Endothelial cell of umbilical vein (primary cell): ENCODE measurements around the gene BSG.

ENCODE experiments used
- EZH2 ChIP-seq: IDR thresholded peaks from 2 replicates; pipeline ENCODE4 v1.6.1; 2012; ENCODE audit warnings: borderline replicate concordance, low read depth, mild to moderate bottlenecking, moderate library complexity, low read length, inconsistent platforms; ENCODE audit not compliant: severe bottlenecking
- FOS ChIP-seq: IDR thresholded peaks from 2 replicates; pipeline ENCODE4 v1.6.1; 2011; ENCODE audit warnings: mild to moderate bottlenecking, low read length, moderate library complexity, borderline replicate concordance; ENCODE audit not compliant: insufficient read depth
- MAX ChIP-seq: IDR thresholded peaks from 2 replicates; pipeline ENCODE4 v1.6.1; 2011; ENCODE audit not compliant: insufficient read depth, insufficient read length
- POLR2A ChIP-seq: IDR thresholded peaks from 2 replicates; pipeline ENCODE4 v1.6.1; 2012; ENCODE audit warnings: low read depth, mild to moderate bottlenecking, control low read depth, low read length
- POLR2AphosphoS5 ChIP-seq: IDR thresholded peaks from 2 replicates; pipeline ENCODE4 v1.6.1; 2012; ENCODE audit warnings: low read depth, mild to moderate bottlenecking, control low read depth, low read length, moderate library complexity; ENCODE audit not compliant: insufficient read depth
- TF ChIP-seq, protein P1 (sequence below), 2 donors: IDR thresholded peaks; 1 replicate in 1 of 2; 2 replicates in 1 of 2; pipeline ENCODE4 v1.5.1; 2011; ENCODE audit warnings: low read length in 2 of 2, mild to moderate bottlenecking in 2 of 2, moderate library complexity in 2 of 2, control low read depth in 1 of 2, inconsistent platforms in 1 of 2, low read depth in 1 of 2; ENCODE audit not compliant: insufficient read depth in 1 of 2; ENCODE audit errors: extremely low read depth in 1 of 2

DNA sequence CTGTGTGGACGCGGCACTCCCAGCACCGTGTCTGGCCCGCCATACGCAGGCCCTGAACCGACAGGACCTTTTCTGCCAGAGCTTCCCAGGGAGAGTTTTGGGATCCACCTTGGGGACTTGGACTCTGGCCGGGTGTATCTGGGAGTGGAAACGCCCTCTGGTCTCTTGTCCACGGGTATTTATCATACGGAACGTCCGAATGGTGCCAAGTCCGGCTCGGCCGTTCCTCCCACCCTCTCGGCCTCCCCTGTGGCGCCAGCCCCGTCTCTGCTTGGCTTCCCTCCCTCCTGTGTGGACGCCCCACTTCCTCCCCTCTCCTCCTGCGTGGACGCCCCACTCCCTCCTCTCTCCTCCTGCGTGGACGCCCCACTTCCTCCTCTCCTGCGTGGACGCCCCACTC is 29.4 kb downstream of the BSG start:
- TF ChIP-seq, protein P1, sequence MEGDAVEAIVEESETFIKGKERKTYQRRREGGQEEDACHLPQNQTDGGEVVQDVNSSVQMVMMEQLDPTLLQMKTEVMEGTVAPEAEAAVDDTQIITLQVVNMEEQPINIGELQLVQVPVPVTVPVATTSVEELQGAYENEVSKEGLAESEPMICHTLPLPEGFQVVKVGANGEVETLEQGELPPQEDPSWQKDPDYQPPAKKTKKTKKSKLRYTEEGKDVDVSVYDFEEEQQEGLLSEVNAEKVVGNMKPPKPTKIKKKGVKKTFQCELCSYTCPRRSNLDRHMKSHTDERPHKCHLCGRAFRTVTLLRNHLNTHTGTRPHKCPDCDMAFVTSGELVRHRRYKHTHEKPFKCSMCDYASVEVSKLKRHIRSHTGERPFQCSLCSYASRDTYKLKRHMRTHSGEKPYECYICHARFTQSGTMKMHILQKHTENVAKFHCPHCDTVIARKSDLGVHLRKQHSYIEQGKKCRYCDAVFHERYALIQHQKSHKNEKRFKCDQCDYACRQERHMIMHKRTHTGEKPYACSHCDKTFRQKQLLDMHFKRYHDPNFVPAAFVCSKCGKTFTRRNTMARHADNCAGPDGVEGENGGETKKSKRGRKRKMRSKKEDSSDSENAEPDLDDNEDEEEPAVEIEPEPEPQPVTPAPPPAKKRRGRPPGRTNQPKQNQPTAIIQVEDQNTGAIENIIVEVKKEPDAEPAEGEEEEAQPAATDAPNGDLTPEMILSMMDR (IDR thresholded peaks at IDR 0.05; ENCODE audit: extremely low read depth in 1 of 2, insufficient read depth in 1 of 2, low read depth in 1 of 2, low read length in 2 of 2) = no peak
- TF ChIP-seq POLR2AphosphoS5 (no peak), POLR2A (no peak), FOS (no peak), EZH2 (no peak), MAX (no peak)
